ENCODE measurements around the gene ABLIM3.

DNA sequence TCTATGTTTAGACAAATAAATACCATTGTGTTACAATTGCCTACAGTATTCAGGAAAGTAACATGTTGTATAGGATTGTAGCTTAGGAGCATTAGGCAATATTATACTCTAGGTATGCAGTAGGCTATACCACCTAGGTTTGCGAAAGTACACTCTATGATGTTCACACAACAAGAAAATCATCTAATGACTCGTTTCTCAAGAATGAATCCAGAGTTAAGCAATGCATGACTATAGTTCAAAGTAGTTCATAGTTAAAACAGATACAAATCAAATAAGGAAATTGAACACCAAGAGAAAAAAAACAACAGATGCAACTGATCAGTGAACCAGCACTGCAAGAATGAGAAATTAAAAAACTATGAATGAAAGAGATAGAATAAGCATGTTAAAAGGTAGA, 27.6 kb upstream of the ABLIM3 start:
- TF ChIP-seq POLR2A (IDR thresholded peaks at IDR 0.05; ENCODE audit: low read length) (no peak), GATA1 (IDR thresholded peaks at IDR 0.05; ENCODE audit: low read depth, low read length) (no peak)
